PC-3 (cell line): ENCODE measurements around the gene SCAF8. TPM values are rescaled to one million over a fixed set of nuclear protein-coding genes. Genes with fewer than 3 reads are reported as not detected.
"Not testable (repeated sequence)": the region's sequence is repeated elsewhere in the genome, so short reads cannot be mapped to it uniquely, and the experiment has no call there.

Experiments used
- ATAC-seq: fragments of 200-7000 bp; cut with Tn5 transposase; 2 replicates; pipeline ENCODE4 v1.9.1; 2020; ENCODE audit warnings: mild to moderate bottlenecking, moderate library complexity
- BruUV-seq: library from RNA; stranded (reverse); fragments of 400-500 nt; replicated peaks from 2 replicates; lab custom pipeline; 2021; lab: Mats Ljungman, UMichigan
- CTCF ChIA-PET: fragments of 300-600 bp; sonication (Branson Sonifier 250); formaldehyde crosslinking; loops from one replicate; lab custom pipeline; 2022; ENCODE audit warnings: antibody characterized with exemption; lab: Charles Lee
- POLR2A ChIA-PET: fragments of 300-600 bp; sonication (Branson Sonifier 250); formaldehyde crosslinking; loops from one replicate; lab custom pipeline; 2022; ENCODE audit warnings: antibody characterized with exemption; ENCODE audit not compliant: unreplicated experiment; lab: Charles Lee
- DNase-seq: peaks from one replicate; pipeline ENCODE4 v3.0.0-alpha.2; 2015
- H2AFZ ChIP-seq: fragments of 300-600 bp; sonication (generic); 2 replicates; pipeline ENCODE4 v1.6.0; 2016; ENCODE audit warnings: antibody characterized with exemption, low read length
- H3F3A ChIP-seq: fragments of 300-600 bp; sonication (generic); one replicate; pipeline ENCODE4 v1.6.0; 2017; ENCODE audit warnings: antibody characterized with exemption, low read length, control low read depth, mild to moderate bottlenecking; ENCODE audit not compliant: unreplicated experiment
- H3K27ac ChIP-seq: fragments of 300-600 bp; sonication (generic); 2 replicates; pipeline ENCODE4 v1.5.1; 2016; ENCODE audit warnings: mild to moderate bottlenecking, low read length
- H3K27me3 ChIP-seq: fragments of 300-600 bp; sonication (generic); 2 replicates; pipeline ENCODE4 v1.6.1; 2016; ENCODE audit warnings: low read length, mixed read lengths
- H3K36me3 ChIP-seq: fragments of 300-600 bp; sonication (generic); 2 replicates; pipeline ENCODE4 v1.6.1; 2016; ENCODE audit warnings: low read depth, mixed run types, low read length, mixed read lengths
- H3K4me1 ChIP-seq: fragments of 300-600 bp; sonication (generic); 2 replicates; pipeline ENCODE4 v1.5.1; 2016; ENCODE audit warnings: low read length; ENCODE audit not compliant: insufficient read depth
- H3K4me2 ChIP-seq: fragments of 300-600 bp; sonication (generic); 2 replicates; pipeline ENCODE4 v1.6.0; 2016; ENCODE audit warnings: low read length
- H3K4me3 ChIP-seq: fragments of 300-600 bp; sonication (generic); 2 replicates; pipeline ENCODE4 v1.5.1; 2016; ENCODE audit warnings: mild to moderate bottlenecking, low read length, mixed read lengths
- H3K79me2 ChIP-seq: fragments of 300-600 bp; sonication (generic); 2 replicates; pipeline ENCODE4 v1.6.1; 2017; ENCODE audit warnings: low read length, mixed read lengths
- H3K9ac ChIP-seq: fragments of 300-600 bp; sonication (generic); 2 replicates; pipeline ENCODE4 v1.6.0; 2016; ENCODE audit warnings: mild to moderate bottlenecking, low read length
- H3K9me2 ChIP-seq: fragments of 300-600 bp; sonication (generic); replicated peaks from 2 replicates; pipeline ENCODE4 v1.6.1; 2016; ENCODE audit warnings: mixed run types, low read length, mixed read lengths
- H3K9me3 ChIP-seq: fragments of 300-600 bp; sonication (generic); 2 replicates; pipeline ENCODE4 v1.6.1; 2016; ENCODE audit warnings: low read length, mixed read lengths
- H4K20me1 ChIP-seq: fragments of 300-600 bp; sonication (generic); 2 replicates; pipeline ENCODE4 v1.6.1; 2016; ENCODE audit warnings: low read length, mixed read lengths
- CTCF ChIP-seq: fragments of 300-600 bp; sonication (generic); conservative IDR thresholded peaks from 2 replicates; pipeline ENCODE4 v1.5.1; 2017; ENCODE audit warnings: antibody characterized with exemption, low read depth, mild to moderate bottlenecking, low read length
- EZH2 ChIP-seq: fragments of 300-600 bp; sonication (generic); IDR thresholded peaks from one replicate; pipeline ENCODE4 v1.6.1; 2017; ENCODE audit warnings: antibody characterized with exemption, mild to moderate bottlenecking, low read length; ENCODE audit not compliant: unreplicated experiment
- EZH2phosphoT487 ChIP-seq: fragments of 300-600 bp; sonication (generic); IDR thresholded peaks from 2 replicates; pipeline ENCODE4 v1.6.1; 2018; ENCODE audit warnings: mild to moderate bottlenecking, antibody characterized with exemption, low read length, borderline replicate concordance
- intact Hi-C: fragments of 100-400 bp; cut with micrococcal nuclease; formaldehyde crosslinking; loops from 2 replicates; pipeline ENCODE4 v1.9.0; 2023
- total RNA-seq: library from RNA; depleted of rRNA; stranded (reverse); fragments of >200 nt; gene quantifications from 2 replicates; pipeline ENCODE4 v1.2.3, GENCODE V29; 2014

Gene SCAF8
- total RNA-seq, 1 experiment from 2014 or later: 11.9 TPM

GRCh38 chr6:154715446-154715845 lies 17.8 kb upstream of the SCAF8 start:
- ATAC-seq (no peak), DNase-seq (no peak)
- Histone ChIP-seq H3K4me3 (no peak overlapping the region), H3K79me2 (no peaks in the 10 kb centered on the region), H3F3A (no peaks in the 10 kb centered on the region), H3K4me2 (no peak overlapping the region), H2AFZ (no peak overlapping the region), H3K4me1 (no peaks in the 10 kb centered on the region), H3K9me3 (no peaks in the 10 kb centered on the region), H3K27me3 (no peaks in the 10 kb centered on the region), H3K27ac (no peak overlapping the region), H3K36me3 (no peaks in the 10 kb centered on the region), H3K9me2 (no peaks in the 10 kb centered on the region), H4K20me1 (no peaks in the 10 kb centered on the region), H3K9ac (no peak overlapping the region)
- BruUV-seq: no TSS peak
- ChIA-PET POLR2A (no interaction called here), CTCF (no interaction called here)
- intact Hi-C loops: no loop called here
- no peak for TF ChIP-seq EZH2
- no peak for TF ChIP-seq EZH2phosphoT487
- no peak for TF ChIP-seq CTCF

GRCh38 chr6:154716350-154716749 lies 16.9 kb upstream of the SCAF8 start:
- BruUV-seq: not testable (repeated sequence)

GRCh38 chr6:154719433-154719832 lies 13.8 kb upstream of the SCAF8 start:
- H4K20me1 ChIP-seq: no peaks in the 10 kb centered on the region
- intact Hi-C loops: no loop called here
- no TSS peak for BruUV-seq
- H3K4me2 ChIP-seq: no peak overlapping the region
- H3K27me3 ChIP-seq: no peaks in the 10 kb centered on the region
- H3K9me3 ChIP-seq: no peaks in the 10 kb centered on the region
- no peaks in the 10 kb centered on the region for H3K36me3 ChIP-seq
- no peak for DNase-seq
- no peak overlapping the region for H3K9ac ChIP-seq
- CTCF ChIA-PET: no interaction called here
- H2AFZ ChIP-seq: no peak overlapping the region
- no peak overlapping the region for H3K27ac ChIP-seq
- peaks cover 5% of the 10 kb centered on the region; the same call in 1 of the 2 replicates for H3K4me1 ChIP-seq
- no peak overlapping the region for H3K4me3 ChIP-seq
- no peak for TF ChIP-seq EZH2
- no peak for TF ChIP-seq CTCF
- TF ChIP-seq EZH2phosphoT487: no peak
- H3K79me2 ChIP-seq: no peaks in the 10 kb centered on the region
- no peaks in the 10 kb centered on the region for H3F3A ChIP-seq
- no peak for ATAC-seq
- POLR2A ChIA-PET: interaction anchor here (0.7 kb wide), 1 partner anchor 134 kb away, joined by 6 read pairs; no protein-coding TSS in a partner anchor
- no peaks in the 10 kb centered on the region for H3K9me2 ChIP-seq

More at GRCh38 chr6:154716350-154716749, 16.9 kb upstream of the SCAF8 start:
- H2AFZ ChIP-seq, ATAC-seq, H3K36me3 ChIP-seq, H3K9ac ChIP-seq, intact Hi-C loops, DNase-seq, H3K4me2 ChIP-seq, POLR2A ChIA-PET, H3K4me3 ChIP-seq, H3K27me3 ChIP-seq, H4K20me1 ChIP-seq, H3F3A ChIP-seq, H3K4me1 ChIP-seq, H3K27ac ChIP-seq, CTCF ChIA-PET, H3K9me2 ChIP-seq, H3K9me3 ChIP-seq, H3K79me2 ChIP-seq: not testable (repeated sequence)
